ENCODE results near the gene PRKCE. TPM values are rescaled to one million over a fixed set of nuclear protein-coding genes. Genes with fewer than 3 reads are reported as not detected.

The PRKCE gene
- total RNA-seq, 1 experiment from 2014 or later, result 1.3 TPM

DNA sequence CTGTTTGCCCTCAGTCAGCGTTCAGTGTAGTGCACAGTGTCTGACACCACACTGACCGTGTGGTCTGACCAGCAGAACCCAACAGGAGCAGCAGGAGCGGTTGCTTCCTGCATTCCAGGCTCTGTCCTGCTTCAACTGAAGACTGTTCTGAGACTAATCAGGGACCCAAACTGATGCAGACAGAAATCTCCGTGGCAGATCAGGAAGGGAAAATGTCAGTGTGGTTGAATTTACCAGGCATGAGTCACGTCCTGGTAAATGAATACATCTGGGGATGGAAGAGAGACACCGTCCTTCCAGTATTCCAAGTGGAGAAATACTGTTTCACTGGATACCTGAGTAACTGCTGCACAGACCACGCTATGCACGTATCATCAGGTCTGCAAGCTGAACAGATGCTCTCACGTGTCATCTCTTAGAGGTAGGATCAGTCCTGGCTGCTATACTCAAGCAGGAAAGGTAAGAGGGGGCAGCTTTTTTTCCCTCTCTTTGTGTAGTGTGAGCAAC, 422.1 kb downstream of the PRKCE start:
- H4K91ac ChIP-seq (ENCODE audit: insufficient read length, low read depth, low read length), result no peak overlapping the region
- H3T11ph ChIP-seq (ENCODE audit: low read length), result no peak overlapping the region
- Mint-ChIP-seq H3K4me1 (peaks cover 8 to 9% of the 10 kb centered on the region in 2 experiments; a peak in 3 of 4 replicates), H3K9me3 (no peaks in the 10 kb centered on the region; a peak in 1 of 5 replicates), H3K4me3 (no peak overlapping the region), H3K27me3 (ENCODE audit: low read depth) (peaks cover 4% of the 10 kb centered on the region), H3K27ac (no peak overlapping the region), H3K36me3 (ENCODE audit: insufficient read depth in 1 of 3, low read depth in 3 of 3) (no peaks in the 10 kb centered on the region)
- no peak overlapping the region for H2BK120ac ChIP-seq (ENCODE audit: low read depth, low read length, poor library complexity, severe bottlenecking)
- H3K27me3 ChIP-seq (ENCODE audit: insufficient read depth, low read length), result no peaks in the 10 kb centered on the region
- H3K14ac ChIP-seq (ENCODE audit: insufficient read depth, low read length), result no peak overlapping the region
- H2BK15ac ChIP-seq (ENCODE audit: low read depth, low read length), result no peak overlapping the region
- no peaks in the 10 kb centered on the region for H3K79me2 ChIP-seq (ENCODE audit: insufficient read depth, low read length)
- H3K9me3 ChIP-seq (ENCODE audit: control insufficient read depth, low read depth, low read length), result no peaks in the 10 kb centered on the region
- H4K20me1 ChIP-seq (ENCODE audit: control insufficient read depth, insufficient read depth, insufficient read length), result no peaks in the 10 kb centered on the region
- no peak overlapping the region for H2BK12ac ChIP-seq (ENCODE audit: insufficient read length, low read depth, low read length)
- no peak overlapping the region for H2BK5ac ChIP-seq (ENCODE audit: insufficient read length, low read length)
- H3K4me2 ChIP-seq (ENCODE audit: insufficient read depth, insufficient read length, low read length), result no peak overlapping the region
- DNase-seq, result no peak
- H3K23me2 ChIP-seq (ENCODE audit: insufficient read length, low read depth, low read length, poor library complexity, severe bottlenecking), result no peaks in the 10 kb centered on the region
- WGBS (ENCODE audit: extremely low coverage, insufficient read length, low lambda C conversion rate), result no CpG with 5 or more reads among the region's 9 CpGs
- H3K18ac ChIP-seq (ENCODE audit: insufficient read length, low read depth, low read length), result no peak overlapping the region
- H3K56ac ChIP-seq (ENCODE audit: insufficient read length, low read depth, low read length), result no peak overlapping the region
- no peak overlapping the region for H2BK20ac ChIP-seq (ENCODE audit: low read depth, low read length, poor library complexity, severe bottlenecking)
- no peak overlapping the region for H4K8ac ChIP-seq (replicated peaks; ENCODE audit: insufficient read length, low read depth, low read length)
- H3K9ac ChIP-seq (ENCODE audit: extremely low read depth, insufficient read length, low read length), result no peak overlapping the region
- H2AFZ ChIP-seq (ENCODE audit: low read length), result no peak overlapping the region
- H3K4ac ChIP-seq (ENCODE audit: low read depth, low read length), result no peak overlapping the region
- no peak overlapping the region for H3K27ac ChIP-seq (ENCODE audit: insufficient read length, low read depth, low read length)
- no peaks in the 10 kb centered on the region for H3K79me1 ChIP-seq (ENCODE audit: insufficient read depth, low read depth, low read length, poor library complexity, severe bottlenecking)
- no peak overlapping the region for H2AK5ac ChIP-seq (ENCODE audit: insufficient read length, low read length)
- H3K23ac ChIP-seq (ENCODE audit: insufficient read length, low read depth, low read length), result no peak overlapping the region
- H4K5ac ChIP-seq (ENCODE audit: insufficient read length, low read depth, low read length), result no peak overlapping the region
- 0 out of 2 replicates have a peak, but pooled peaks cover 2% of the 10 kb centered on the region for H3K4me1 ChIP-seq (ENCODE audit: insufficient read depth, low read length)
- TF ChIP-seq, protein P1, sequence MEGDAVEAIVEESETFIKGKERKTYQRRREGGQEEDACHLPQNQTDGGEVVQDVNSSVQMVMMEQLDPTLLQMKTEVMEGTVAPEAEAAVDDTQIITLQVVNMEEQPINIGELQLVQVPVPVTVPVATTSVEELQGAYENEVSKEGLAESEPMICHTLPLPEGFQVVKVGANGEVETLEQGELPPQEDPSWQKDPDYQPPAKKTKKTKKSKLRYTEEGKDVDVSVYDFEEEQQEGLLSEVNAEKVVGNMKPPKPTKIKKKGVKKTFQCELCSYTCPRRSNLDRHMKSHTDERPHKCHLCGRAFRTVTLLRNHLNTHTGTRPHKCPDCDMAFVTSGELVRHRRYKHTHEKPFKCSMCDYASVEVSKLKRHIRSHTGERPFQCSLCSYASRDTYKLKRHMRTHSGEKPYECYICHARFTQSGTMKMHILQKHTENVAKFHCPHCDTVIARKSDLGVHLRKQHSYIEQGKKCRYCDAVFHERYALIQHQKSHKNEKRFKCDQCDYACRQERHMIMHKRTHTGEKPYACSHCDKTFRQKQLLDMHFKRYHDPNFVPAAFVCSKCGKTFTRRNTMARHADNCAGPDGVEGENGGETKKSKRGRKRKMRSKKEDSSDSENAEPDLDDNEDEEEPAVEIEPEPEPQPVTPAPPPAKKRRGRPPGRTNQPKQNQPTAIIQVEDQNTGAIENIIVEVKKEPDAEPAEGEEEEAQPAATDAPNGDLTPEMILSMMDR (conservative IDR thresholded peaks at IDR 0.05), result no peak
